Sigmoid colon (tissue), 4 donors: ENCODE measurements around the gene RNF212B.

Experiments used
- CTCF ChIP-seq, 4 experiments: fragments of 450-650 bp in 3 of 4; fragments of 200-600 bp in 1 of 4; IDR thresholded peaks; one replicate each; pipeline ENCODE4 v1.5.1; 2016 to 2019; ENCODE audit warnings: antibody characterized with exemption in 4 of 4, mild to moderate bottlenecking in 3 of 4, moderate library complexity in 2 of 4
- POLR2AphosphoS5 ChIP-seq, 4 donors: sonication (generic); formaldehyde crosslinking; IDR thresholded peaks; one replicate each; pipeline ENCODE4 v1.6.1; 2017; ENCODE audit warnings: antibody characterized with exemption in 4 of 4

- TF ChIP-seq CTCF (IDR thresholded peaks at IDR 0.05) (no peak), POLR2AphosphoS5 (IDR thresholded peaks at IDR 0.05) (peak; percentile 71 to 85 (median 85))
Observed at GRCh38 chr14:23306412-23307145, 68.8 kb downstream of the RNF212B start, which contains the start of gene BCL2L2.
